Peyer's patch (tissue), 4 donors: Measurements from ENCODE around the gene TMEM178B. TPM values are rescaled to one million over a fixed set of nuclear protein-coding genes. Genes with fewer than 3 reads are reported as not detected.

Experiments
- DNase-seq, 3 donors: peaks; one replicate each; pipeline ENCODE4 v3.0.0-alpha.2; 2017 to 2019
- H3K27ac ChIP-seq, 4 donors: fragments of 200-600 bp; sonication (generic); one replicate each; pipeline ENCODE4 v1.5.1; 2016 to 2019
- H3K27me3 ChIP-seq, 2 donors: fragments of 200-600 bp; sonication (generic); one replicate each; pipeline ENCODE4 v1.5.1; 2019
- H3K36me3 ChIP-seq, 3 donors: fragments of 200-600 bp; sonication (generic); one replicate each; pipeline ENCODE4 v1.5.1; 2016 to 2019
- H3K4me1 ChIP-seq, 4 donors: fragments of 200-600 bp; sonication (generic); one replicate each; pipeline ENCODE4 v1.5.1; 2016 to 2019
- H3K4me3 ChIP-seq, 4 donors: fragments of 200-600 bp; sonication (generic); 1 replicate in 3 of 4; 2 replicates in 1 of 4; pipeline ENCODE4 v1.5.1; 2016 to 2019; ENCODE audit warnings: mild to moderate bottlenecking in 1 of 4
- H3K9me3 ChIP-seq, 4 donors: fragments of 200-600 bp; sonication (generic); one replicate each; pipeline ENCODE4 v1.5.1; 2016 to 2019; ENCODE audit warnings: mild to moderate bottlenecking in 1 of 4
- CTCF ChIP-seq, 6 experiments: fragments of 450-650 bp in 4 of 6; fragments of 200-600 bp in 2 of 6; sonication (generic) in 1 of 6; IDR thresholded peaks; one replicate each; pipeline ENCODE4 v1.5.1; 2017 to 2019; ENCODE audit warnings: antibody characterized with exemption in 6 of 6, mild to moderate bottlenecking in 3 of 6, moderate library complexity in 1 of 6
- POLR2A ChIP-seq, 2 donors: fragments of 450-650 bp; IDR thresholded peaks; one replicate each; pipeline ENCODE4 v1.5.1; 2017; ENCODE audit warnings: antibody characterized with exemption in 2 of 2, mild to moderate bottlenecking in 2 of 2, moderate library complexity in 2 of 2
- total RNA-seq, 4 donors: library from RNA; depleted of rRNA; stranded (reverse); fragments of >200 nt; gene quantifications; one replicate each; pipeline ENCODE4 v1.1.0, GENCODE V29; 2016

The TMEM178B gene
- total RNA-seq, 4 donors from 2014 or later, result under 0.01 to 0.66 (median 0.13) TPM; not detected in 1

GRCh38 chr7:141268614-141269013, 194.8 kb downstream of the TMEM178B start:
- no peak for TF ChIP-seq POLR2A (IDR thresholded peaks at IDR 0.05)
- no peak for TF ChIP-seq CTCF (IDR thresholded peaks at IDR 0.05)
- Histone ChIP-seq H3K9me3 (no peaks in the 10 kb centered on the region), H3K27me3 (no peaks in the 10 kb centered on the region), H3K36me3 (no peaks in the 10 kb centered on the region), H3K27ac (no peak overlapping the region), H3K4me1 (no peaks in the 10 kb centered on the region), H3K4me3 (no peak overlapping the region)
- DNase-seq, result no peak

DNA sequence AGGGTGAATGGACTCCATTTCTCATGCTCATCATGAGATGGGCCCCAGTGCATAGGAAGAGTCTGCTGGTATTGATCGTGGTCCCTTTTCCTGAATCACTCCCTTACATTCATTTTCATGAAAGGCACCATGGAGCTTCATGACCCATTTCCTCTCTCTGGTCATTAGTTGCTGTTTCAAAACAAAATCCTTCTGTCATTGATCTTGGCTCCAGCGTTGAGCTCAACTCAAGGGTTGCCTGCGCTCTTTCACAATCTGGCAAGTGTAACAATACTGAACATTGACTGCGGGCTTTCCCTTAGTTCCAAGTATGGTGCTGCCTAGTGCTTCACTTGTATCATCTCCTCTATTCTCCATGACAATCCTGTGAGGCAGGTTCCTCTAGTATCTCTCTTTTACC, 197.6 kb downstream of the TMEM178B start:
- TF ChIP-seq CTCF (IDR thresholded peaks at IDR 0.05), result no peak
- TF ChIP-seq POLR2A (IDR thresholded peaks at IDR 0.05), result no peak
- DNase-seq, result no peak
- no peak overlapping the region for H3K27ac ChIP-seq

DNA sequence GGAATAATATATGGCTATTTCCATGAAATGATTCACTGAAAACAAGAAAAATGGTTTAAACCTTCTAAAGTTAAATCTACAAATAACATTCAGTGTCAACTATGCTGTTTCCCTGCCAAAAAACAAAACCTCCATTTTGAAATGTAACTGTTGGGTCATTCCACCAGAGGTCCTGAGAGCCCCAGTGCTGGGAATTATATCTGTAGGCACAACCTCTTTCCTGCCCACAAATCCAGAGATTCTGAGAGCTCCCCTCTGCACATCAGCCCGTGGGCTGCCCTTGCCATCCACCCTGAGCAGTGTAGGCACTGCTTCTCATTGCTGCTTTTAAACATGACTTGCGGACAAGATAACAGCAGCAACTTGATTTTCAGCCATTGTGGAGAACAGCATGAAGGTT, 198.6 kb downstream of the TMEM178B start:
- no peaks in the 10 kb centered on the region for H3K27me3 ChIP-seq
- no peak for DNase-seq
- no peaks in the 10 kb centered on the region for H3K4me1 ChIP-seq
- no peaks in the 10 kb centered on the region for H3K9me3 ChIP-seq
- H3K4me3 ChIP-seq, result no peak overlapping the region
- no peaks in the 10 kb centered on the region for H3K36me3 ChIP-seq
- H3K27ac ChIP-seq, result no peak overlapping the region
- TF ChIP-seq CTCF (IDR thresholded peaks at IDR 0.05), result no peak
- TF ChIP-seq POLR2A (IDR thresholded peaks at IDR 0.05), result no peak

More for the DNA sequence above, 197.6 kb downstream of the TMEM178B start:
- no peaks in the 10 kb centered on the region for H3K36me3 ChIP-seq
- no peaks in the 10 kb centered on the region for H3K9me3 ChIP-seq
- no peaks in the 10 kb centered on the region for H3K27me3 ChIP-seq
- no peaks in the 10 kb centered on the region for H3K4me1 ChIP-seq
- H3K4me3 ChIP-seq, result no peak overlapping the region

GRCh38 chr7:141275350-141275749, 201.5 kb downstream of the TMEM178B start:
- no peak for DNase-seq
- H3K36me3 ChIP-seq, result no peaks in the 10 kb centered on the region
- no peaks in the 10 kb centered on the region for H3K9me3 ChIP-seq
- TF ChIP-seq CTCF (IDR thresholded peaks at IDR 0.05) (no peak), POLR2A (IDR thresholded peaks at IDR 0.05) (no peak)
- no peaks in the 10 kb centered on the region for H3K4me1 ChIP-seq
- no peak overlapping the region for H3K4me3 ChIP-seq
- H3K27me3 ChIP-seq, result no peaks in the 10 kb centered on the region
- H3K27ac ChIP-seq, result no peak overlapping the region

DNA sequence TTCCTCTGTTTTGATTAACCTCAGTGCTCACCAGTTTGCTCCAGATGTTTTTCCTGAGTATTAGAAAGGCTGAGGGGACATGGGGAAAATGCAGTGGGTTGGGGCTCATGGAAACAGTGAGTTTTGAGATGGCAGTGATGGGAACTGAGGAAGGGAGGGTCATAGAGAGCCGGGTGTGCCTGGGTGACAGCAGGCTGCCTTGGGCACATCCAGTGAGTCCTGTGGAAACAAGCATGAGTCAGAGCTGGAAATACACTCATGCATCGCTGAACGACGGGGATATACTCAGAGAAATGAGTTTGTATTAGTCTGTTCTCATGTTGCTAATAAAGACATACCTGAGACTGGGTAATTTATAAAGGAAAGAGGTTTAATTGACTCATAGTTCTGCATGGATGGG, 202.2 kb downstream of the TMEM178B start:
- Histone ChIP-seq H3K9me3 (no peaks in the 10 kb centered on the region), H3K27ac (no peak overlapping the region), H3K36me3 (no peaks in the 10 kb centered on the region), H3K4me3 (no peak overlapping the region), H3K27me3 (no peaks in the 10 kb centered on the region), H3K4me1 (no peaks in the 10 kb centered on the region)
- DNase-seq, result no peak
- TF ChIP-seq POLR2A (IDR thresholded peaks at IDR 0.05) (no peak), CTCF (IDR thresholded peaks at IDR 0.05) (no peak)

DNA sequence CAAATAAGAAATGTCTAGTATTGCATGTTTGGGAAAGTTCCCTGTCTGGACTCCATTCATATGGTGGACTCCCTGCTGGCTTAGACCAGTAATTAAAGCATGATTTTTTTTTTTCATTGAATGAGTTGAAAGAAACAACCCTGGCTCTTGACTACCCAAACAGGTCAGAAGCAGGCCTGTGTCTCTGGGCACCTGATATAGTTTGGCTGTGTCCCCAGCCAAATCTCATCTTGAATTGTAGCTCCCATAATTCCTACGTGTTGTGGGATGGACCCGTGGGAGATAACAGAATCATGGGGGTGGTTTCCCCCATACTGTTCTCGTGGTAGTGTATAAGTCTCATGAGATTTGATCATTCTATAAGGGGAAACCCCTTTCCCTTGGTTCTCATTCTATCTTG, 206.2 kb downstream of the TMEM178B start:
- Histone ChIP-seq H3K4me3 (no peak overlapping the region), H3K36me3 (no peaks in the 10 kb centered on the region), H3K9me3 (no peaks in the 10 kb centered on the region), H3K27ac (no peak overlapping the region), H3K27me3 (no peaks in the 10 kb centered on the region), H3K4me1 (no peaks in the 10 kb centered on the region)
- TF ChIP-seq POLR2A (IDR thresholded peaks at IDR 0.05) (no peak), CTCF (IDR thresholded peaks at IDR 0.05) (no peak)
- DNase-seq, result no peak
